ENCODE measurements around the gene PRR7.
A peak's percentile ranks its signal among the peaks of the same experiment; 100 is the strongest.

The PRR7 gene

GRCh38 chr5:177452688-177453638 lies 6.3 kb downstream of the PRR7 start:
- no peak for DNase-seq

- DNase-seq = no peak
These were observed 7.3 kb downstream of the PRR7 start for GRCh38 chr5:177453852-177454396.

DNA sequence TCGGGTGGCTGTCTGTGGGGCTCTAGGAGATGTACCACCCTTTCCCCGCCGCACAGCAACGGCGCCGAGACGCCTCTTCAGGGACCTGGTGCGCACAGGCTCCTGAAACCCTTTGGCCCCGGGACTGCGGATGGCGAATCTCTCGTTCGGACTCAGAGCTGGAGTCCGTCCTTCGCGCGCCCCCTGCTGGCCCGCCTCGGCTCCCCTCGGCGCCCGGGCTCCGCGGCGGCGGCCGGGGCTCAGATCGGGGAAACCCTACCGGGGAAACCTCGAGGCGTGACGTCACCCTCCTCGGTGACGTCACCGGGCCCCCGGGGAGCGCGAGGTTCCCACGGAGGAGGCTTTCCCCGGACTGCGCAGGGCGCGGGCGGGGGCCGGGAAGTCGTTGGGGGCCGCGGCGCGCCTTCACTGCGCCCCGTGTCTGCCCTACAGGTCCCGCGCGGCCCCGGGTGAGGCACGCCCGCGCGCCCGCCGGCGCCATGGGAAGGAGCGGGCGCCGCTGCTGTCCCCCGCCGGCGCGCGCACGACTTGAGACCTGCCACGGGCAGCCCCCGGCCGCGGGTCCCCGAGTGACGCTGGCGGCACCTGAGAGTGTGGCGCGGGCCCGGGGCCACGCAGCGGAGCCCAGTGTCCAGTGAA lies 7.9 kb downstream of the PRR7 start:
- peak; percentile 88 to 95 (median 93) for DNase-seq

GRCh38 chr5:177455036-177455660 lies 8.5 kb downstream of the PRR7 start:
- DNase-seq = peak; percentile 85 to 93 (median 89)

- peak; percentile 90 to 96 (median 90) for DNase-seq
These were observed 9.3 kb downstream of the PRR7 start for GRCh38 chr5:177455661-177456590.

DNA sequence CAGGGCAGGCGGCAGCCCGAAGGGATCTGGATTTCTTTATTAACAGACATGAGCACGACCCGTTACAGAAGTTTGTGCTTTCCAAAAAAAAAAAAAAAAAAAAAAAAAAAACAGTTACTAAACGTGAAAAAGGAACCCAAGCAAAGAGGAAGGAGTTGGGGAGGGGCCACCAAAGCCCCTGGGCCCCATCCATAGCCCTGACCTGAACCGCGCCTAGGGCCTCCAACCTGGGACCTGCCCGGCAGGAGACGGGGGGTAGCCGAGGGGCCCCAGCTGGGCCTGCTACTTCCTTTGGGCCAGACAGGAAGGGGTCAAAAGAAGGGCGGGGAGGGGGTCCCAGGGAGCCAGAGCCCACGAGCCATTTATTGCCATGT lies 10.0 kb downstream of the PRR7 start:
- no peak for DNase-seq

- peak in 3 of 5 donors; percentile 32 to 80 (median 34) for DNase-seq
These were observed 10.6 kb downstream of the PRR7 start for GRCh38 chr5:177456976-177457851.

- DNase-seq = no peak
These were observed 11.5 kb downstream of the PRR7 start for GRCh38 chr5:177457852-177458681.

GRCh38 chr5:177458912-177459350 lies 12.3 kb downstream of the PRR7 start:
- no peak for DNase-seq

DNA sequence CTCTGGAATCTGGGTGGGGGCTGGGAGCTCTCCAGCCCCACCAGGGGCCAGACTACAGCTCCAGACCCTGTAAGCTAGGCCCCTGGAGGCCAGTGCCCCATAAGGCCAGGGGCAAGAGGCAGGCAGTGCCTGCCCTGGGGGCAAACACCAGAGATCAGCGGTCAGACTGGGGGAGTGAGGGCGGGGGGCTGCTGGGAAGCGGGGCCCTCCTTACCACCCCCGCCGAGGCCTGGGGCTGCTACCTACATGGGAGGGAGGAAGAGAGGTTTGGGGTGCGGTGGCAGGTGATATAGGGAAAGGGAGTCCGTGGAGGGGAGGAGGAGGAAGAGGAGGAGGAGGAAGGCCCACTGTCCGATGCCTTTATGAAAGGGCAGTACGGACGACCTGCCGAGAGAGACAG lies 12.7 kb downstream of the PRR7 start:
- DNase-seq = no peak

GRCh38 chr5:177459819-177460628 lies 13.4 kb downstream of the PRR7 start:
- DNase-seq = no peak

GRCh38 chr5:177462021-177462670 lies 15.5 kb downstream of the PRR7 start:
- no peak for DNase-seq

DNA sequence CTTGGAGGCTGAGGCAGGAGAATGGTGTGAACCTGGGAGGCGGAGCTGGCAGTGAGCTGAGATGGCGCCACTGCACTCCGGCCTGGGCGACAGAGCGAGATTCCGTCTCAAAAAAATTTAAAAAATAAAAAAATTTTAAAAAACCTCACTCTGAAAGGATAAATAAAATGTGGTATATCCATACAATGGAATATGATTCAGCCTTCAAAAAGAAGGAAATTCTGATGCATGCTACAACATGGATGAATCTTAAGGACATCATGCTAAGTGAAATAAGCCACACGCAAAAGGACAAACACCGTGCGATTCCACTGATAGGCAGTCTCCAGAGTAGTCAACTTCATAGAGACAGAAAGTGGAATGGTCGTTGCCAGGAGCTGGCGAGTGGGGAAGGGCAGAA lies 18.4 kb downstream of the PRR7 start:
- DNase-seq = no peak

- no peak for DNase-seq
These were observed 20.2 kb downstream of the PRR7 start for GRCh38 chr5:177466861-177467260.

- DNase-seq = no peak
These were observed 20.8 kb downstream of the PRR7 start for GRCh38 chr5:177467436-177467835.

DNA sequence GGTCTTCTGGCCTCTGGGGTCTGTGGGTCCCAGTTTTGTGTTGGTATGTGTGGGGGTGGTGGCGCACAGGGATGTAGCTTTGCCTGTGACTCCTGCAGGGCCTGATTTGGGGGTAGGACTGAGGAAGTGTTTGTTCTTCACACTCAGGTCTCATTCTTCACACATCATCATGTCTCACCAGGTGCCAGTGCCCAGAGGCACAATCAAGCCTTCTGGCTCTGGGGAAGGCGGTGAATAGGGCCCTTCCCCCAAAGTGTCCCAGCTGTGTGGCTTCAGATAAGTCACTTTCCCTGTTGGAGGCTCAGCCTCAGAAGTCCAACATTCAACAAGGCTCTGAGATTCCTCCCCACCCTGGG lies 21.7 kb downstream of the PRR7 start:
- DNase-seq = no peak

- no peak for DNase-seq
These were observed 22.3 kb downstream of the PRR7 start for GRCh38 chr5:177468685-177469628.
